ENCODE measurements around the gene GPR82. TPM values are rescaled to one million over a fixed set of nuclear protein-coding genes. Genes with fewer than 3 reads are reported as not detected.

Gene GPR82
- total and polyA plus RNA-seq, 2 of the 8 experiments (the other 6 are each of a cell fraction or from before 2014, with no cell fraction given), result not detected

GRCh38 chrX:41758401-41758800 is 34.4 kb downstream of the GPR82 start (continued):
- TF ChIP-seq, protein P1, sequence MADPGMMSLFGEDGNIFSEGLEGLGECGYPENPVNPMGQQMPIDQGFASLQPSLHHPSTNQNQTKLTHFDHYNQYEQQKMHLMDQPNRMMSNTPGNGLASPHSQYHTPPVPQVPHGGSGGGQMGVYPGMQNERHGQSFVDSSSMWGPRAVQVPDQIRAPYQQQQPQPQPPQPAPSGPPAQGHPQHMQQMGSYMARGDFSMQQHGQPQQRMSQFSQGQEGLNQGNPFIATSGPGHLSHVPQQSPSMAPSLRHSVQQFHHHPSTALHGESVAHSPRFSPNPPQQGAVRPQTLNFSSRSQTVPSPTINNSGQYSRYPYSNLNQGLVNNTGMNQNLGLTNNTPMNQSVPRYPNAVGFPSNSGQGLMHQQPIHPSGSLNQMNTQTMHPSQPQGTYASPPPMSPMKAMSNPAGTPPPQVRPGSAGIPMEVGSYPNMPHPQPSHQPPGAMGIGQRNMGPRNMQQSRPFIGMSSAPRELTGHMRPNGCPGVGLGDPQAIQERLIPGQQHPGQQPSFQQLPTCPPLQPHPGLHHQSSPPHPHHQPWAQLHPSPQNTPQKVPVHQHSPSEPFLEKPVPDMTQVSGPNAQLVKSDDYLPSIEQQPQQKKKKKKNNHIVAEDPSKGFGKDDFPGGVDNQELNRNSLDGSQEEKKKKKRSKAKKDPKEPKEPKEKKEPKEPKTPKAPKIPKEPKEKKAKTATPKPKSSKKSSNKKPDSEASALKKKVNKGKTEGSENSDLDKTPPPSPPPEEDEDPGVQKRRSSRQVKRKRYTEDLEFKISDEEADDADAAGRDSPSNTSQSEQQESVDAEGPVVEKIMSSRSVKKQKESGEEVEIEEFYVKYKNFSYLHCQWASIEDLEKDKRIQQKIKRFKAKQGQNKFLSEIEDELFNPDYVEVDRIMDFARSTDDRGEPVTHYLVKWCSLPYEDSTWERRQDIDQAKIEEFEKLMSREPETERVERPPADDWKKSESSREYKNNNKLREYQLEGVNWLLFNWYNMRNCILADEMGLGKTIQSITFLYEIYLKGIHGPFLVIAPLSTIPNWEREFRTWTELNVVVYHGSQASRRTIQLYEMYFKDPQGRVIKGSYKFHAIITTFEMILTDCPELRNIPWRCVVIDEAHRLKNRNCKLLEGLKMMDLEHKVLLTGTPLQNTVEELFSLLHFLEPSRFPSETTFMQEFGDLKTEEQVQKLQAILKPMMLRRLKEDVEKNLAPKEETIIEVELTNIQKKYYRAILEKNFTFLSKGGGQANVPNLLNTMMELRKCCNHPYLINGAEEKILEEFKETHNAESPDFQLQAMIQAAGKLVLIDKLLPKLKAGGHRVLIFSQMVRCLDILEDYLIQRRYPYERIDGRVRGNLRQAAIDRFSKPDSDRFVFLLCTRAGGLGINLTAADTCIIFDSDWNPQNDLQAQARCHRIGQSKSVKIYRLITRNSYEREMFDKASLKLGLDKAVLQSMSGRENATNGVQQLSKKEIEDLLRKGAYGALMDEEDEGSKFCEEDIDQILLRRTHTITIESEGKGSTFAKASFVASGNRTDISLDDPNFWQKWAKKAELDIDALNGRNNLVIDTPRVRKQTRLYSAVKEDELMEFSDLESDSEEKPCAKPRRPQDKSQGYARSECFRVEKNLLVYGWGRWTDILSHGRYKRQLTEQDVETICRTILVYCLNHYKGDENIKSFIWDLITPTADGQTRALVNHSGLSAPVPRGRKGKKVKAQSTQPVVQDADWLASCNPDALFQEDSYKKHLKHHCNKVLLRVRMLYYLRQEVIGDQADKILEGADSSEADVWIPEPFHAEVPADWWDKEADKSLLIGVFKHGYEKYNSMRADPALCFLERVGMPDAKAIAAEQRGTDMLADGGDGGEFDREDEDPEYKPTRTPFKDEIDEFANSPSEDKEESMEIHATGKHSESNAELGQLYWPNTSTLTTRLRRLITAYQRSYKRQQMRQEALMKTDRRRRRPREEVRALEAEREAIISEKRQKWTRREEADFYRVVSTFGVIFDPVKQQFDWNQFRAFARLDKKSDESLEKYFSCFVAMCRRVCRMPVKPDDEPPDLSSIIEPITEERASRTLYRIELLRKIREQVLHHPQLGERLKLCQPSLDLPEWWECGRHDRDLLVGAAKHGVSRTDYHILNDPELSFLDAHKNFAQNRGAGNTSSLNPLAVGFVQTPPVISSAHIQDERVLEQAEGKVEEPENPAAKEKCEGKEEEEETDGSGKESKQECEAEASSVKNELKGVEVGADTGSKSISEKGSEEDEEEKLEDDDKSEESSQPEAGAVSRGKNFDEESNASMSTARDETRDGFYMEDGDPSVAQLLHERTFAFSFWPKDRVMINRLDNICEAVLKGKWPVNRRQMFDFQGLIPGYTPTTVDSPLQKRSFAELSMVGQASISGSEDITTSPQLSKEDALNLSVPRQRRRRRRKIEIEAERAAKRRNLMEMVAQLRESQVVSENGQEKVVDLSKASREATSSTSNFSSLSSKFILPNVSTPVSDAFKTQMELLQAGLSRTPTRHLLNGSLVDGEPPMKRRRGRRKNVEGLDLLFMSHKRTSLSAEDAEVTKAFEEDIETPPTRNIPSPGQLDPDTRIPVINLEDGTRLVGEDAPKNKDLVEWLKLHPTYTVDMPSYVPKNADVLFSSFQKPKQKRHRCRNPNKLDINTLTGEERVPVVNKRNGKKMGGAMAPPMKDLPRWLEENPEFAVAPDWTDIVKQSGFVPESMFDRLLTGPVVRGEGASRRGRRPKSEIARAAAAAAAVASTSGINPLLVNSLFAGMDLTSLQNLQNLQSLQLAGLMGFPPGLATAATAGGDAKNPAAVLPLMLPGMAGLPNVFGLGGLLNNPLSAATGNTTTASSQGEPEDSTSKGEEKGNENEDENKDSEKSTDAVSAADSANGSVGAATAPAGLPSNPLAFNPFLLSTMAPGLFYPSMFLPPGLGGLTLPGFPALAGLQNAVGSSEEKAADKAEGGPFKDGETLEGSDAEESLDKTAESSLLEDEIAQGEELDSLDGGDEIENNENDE (IDR thresholded peaks at IDR 0.05; ENCODE audit: insufficient replicate concordance, low read length), result no peak
- no peak for TF ChIP-seq NRF1 (IDR thresholded peaks at IDR 0.05; ENCODE audit: low read depth, low read length)
- no peak for TF ChIP-seq TEAD4 (IDR thresholded peaks at IDR 0.05; ENCODE audit: low read depth, low read length)
- no peak for TF ChIP-seq SP4 (IDR thresholded peaks at IDR 0.05; ENCODE audit: low read length)

All from H1 (cell line).